Measurements from ENCODE around the gene LAMA1. TPM values are rescaled to one million over a fixed set of nuclear protein-coding genes. Genes with fewer than 3 reads are reported as not detected.

LAMA1 gene, protein sequence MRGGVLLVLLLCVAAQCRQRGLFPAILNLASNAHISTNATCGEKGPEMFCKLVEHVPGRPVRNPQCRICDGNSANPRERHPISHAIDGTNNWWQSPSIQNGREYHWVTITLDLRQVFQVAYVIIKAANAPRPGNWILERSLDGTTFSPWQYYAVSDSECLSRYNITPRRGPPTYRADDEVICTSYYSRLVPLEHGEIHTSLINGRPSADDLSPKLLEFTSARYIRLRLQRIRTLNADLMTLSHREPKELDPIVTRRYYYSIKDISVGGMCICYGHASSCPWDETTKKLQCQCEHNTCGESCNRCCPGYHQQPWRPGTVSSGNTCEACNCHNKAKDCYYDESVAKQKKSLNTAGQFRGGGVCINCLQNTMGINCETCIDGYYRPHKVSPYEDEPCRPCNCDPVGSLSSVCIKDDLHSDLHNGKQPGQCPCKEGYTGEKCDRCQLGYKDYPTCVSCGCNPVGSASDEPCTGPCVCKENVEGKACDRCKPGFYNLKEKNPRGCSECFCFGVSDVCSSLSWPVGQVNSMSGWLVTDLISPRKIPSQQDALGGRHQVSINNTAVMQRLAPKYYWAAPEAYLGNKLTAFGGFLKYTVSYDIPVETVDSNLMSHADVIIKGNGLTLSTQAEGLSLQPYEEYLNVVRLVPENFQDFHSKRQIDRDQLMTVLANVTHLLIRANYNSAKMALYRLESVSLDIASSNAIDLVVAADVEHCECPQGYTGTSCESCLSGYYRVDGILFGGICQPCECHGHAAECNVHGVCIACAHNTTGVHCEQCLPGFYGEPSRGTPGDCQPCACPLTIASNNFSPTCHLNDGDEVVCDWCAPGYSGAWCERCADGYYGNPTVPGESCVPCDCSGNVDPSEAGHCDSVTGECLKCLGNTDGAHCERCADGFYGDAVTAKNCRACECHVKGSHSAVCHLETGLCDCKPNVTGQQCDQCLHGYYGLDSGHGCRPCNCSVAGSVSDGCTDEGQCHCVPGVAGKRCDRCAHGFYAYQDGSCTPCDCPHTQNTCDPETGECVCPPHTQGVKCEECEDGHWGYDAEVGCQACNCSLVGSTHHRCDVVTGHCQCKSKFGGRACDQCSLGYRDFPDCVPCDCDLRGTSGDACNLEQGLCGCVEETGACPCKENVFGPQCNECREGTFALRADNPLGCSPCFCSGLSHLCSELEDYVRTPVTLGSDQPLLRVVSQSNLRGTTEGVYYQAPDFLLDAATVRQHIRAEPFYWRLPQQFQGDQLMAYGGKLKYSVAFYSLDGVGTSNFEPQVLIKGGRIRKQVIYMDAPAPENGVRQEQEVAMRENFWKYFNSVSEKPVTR (N-terminal part only)
- total RNA-seq = 1 to 10 TPM; 1.1 to 4.6 (median 1.3) TPM

DNA sequence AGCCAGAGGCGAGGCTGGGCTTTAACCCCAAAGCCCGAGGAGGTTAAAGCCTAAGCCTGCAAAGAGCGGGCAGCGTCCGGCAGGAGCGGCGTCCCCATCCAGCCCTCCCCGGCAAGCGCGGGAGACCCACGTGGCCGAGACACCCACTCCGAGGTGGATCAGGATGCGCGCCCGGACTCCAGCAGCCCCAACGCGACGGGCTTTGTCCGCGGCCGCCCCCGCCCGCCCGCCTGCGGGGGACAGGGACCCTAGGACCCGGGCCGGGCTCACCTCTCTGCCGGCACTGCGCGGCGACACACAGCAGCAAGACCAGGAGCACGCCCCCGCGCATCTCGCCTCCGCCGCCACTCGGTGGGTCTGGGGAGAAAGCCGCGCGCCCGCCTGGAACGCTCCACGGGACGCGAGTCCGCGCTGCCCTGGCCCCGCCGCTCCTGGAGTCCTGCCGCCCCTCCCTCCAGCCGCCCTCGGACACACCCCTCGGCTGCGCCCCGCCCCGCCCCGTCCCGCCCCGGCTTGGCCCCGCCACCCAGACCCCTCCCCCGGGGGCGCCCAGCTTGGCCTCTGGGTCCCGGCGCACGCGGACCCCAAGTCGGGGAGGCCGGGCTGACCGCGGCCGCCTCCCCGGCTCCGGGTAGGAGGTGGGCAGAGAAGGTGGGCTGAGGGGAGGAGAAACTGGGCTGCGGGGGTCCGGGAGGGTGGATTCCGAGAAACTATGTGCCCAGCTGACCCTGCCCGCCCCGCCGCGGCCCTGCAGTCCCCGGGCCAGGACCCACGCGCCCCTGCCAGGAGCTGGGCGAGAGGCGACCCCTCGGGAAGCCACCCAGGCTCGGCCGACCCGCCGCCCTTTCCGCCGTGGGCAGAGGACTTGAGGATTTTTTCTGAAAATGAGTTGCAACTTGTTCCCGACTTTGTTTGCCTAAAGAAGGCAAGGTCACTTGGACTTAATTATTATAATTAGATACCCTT, at the start of gene LAMA1:
Gene LAMA1, minus strand, starts transcription at position 408 of the 966 bp plus-strand sequence. Its CDS starts 77 bp downstream, at position 331.
- no peak for TF ChIP-seq CTCF (IDR thresholded peaks at IDR 0.05; ENCODE audit: low read depth)

DNA sequence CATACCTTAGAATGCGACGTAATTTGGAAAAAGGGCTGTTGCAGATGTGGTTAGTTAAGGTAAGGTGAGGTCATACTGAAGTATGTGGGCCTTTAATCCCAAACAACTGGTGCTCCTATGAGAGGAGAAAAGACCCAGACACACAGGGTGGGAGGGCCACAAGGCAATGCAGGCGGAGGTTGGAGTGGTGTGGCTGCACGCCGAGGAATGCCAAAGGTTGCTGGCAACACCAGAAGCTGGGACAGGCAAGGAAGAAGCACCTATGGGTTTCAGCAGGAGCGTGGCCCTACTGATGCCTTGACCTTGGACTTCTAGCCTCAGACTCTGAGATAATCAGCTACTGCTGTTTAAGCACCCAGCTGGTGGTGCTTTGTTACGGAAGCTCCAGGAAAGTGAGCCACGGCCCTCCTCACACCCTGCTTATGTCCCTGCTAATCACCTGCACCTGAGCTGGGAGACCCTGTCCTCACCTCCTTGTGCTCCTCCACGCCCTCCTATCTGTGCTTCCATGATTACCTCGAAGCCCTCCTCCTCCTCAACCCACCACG, 48.3 kb upstream of the LAMA1 start:
- no peak for TF ChIP-seq CTCF (IDR thresholded peaks at IDR 0.05; ENCODE audit: low read depth)

- no peak for TF ChIP-seq CTCF (IDR thresholded peaks at IDR 0.05; ENCODE audit: low read depth)
These were observed 46.9 kb upstream of the LAMA1 start for GRCh38 chr18:7164323-7165004.

DNA sequence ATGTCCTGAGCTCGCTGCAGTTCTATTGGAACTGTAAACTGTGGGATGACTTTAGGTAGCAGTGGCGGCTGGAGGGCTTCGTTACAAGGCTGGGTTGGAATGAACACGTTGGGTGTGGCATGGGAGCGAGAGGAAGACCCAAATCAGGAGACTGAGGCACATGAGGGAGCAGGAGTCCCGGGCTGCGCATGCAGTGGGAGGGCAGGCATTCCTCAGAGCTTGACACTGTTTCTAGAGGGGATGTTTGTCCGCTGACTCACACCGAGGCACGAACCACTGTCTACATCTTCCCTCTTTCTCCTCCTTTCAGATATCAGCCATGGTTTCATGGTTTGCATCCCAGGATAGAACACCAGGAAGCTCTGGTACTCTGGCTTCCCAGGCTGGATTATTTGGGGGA, 40.6 kb upstream of the LAMA1 start:
- TF ChIP-seq CTCF (IDR thresholded peaks at IDR 0.05; ENCODE audit: low read depth) = no peak

- no peak for TF ChIP-seq CTCF (IDR thresholded peaks at IDR 0.05; ENCODE audit: low read depth)
These were observed 40.2 kb upstream of the LAMA1 start for GRCh38 chr18:7157760-7158159.

DNA sequence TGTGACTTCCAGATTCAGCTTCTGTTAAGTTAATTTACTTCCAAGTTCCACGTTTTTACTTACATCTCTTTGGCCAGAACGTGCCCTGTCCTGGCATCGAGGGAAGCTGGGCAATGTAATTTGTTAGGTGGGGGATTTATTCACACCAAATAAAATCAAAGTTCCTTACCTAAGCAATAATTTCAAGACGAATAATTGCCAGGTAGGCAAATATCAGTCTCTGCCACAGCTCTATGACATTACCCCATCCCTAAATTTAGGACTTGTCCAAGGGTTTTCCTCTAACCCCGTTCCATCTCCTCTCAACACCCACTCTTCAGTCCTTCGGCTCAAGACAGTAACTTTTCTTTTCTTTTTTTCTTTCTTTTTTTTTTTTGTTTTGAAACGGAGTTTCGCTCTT, 38.3 kb upstream of the LAMA1 start:
- no peak for TF ChIP-seq CTCF (IDR thresholded peaks at IDR 0.05; ENCODE audit: low read depth)
